ENCODE measurements around the gene SPACDR.

DNA sequence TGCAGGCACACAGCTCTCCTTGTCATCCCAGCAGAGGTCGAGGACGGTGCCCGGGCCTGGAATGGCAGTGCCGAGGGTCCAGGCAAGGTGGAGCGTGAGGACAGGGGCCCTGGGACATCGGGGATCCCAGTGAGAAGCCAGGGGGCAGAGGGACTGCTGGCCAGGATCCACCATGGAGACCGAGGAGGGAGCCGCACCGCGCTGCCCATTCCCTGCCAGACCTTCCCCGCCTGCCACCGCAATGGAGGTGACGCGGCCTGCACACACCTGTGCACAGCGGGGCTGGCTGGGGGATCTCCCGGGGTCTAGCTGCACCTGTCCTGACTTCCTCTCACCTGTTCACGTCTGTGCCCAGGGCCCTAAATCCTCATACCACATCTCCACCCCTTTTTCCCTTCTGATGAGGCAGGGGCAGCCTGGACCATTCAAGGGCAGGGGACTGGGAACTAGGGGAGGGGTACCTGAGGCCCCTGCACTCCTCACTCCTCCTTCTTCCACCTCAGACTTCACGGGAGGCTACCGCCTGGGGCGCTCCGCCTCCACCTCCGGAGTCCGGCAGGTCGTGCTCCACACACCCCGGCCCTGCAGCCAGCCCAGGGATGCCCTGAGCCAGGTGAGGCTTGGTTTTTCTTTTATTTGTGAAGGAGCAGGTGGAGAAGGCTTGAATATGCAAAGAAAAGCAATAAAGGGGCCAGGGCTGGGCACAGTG, 26.6 kb upstream of the SPACDR start:
- TF ChIP-seq RFX1 (IDR thresholded peaks at IDR 0.05) (no peak), POLR2A (conservative IDR thresholded peaks at IDR 0.05) (no peak)
- TF ChIP-seq, protein P1, sequence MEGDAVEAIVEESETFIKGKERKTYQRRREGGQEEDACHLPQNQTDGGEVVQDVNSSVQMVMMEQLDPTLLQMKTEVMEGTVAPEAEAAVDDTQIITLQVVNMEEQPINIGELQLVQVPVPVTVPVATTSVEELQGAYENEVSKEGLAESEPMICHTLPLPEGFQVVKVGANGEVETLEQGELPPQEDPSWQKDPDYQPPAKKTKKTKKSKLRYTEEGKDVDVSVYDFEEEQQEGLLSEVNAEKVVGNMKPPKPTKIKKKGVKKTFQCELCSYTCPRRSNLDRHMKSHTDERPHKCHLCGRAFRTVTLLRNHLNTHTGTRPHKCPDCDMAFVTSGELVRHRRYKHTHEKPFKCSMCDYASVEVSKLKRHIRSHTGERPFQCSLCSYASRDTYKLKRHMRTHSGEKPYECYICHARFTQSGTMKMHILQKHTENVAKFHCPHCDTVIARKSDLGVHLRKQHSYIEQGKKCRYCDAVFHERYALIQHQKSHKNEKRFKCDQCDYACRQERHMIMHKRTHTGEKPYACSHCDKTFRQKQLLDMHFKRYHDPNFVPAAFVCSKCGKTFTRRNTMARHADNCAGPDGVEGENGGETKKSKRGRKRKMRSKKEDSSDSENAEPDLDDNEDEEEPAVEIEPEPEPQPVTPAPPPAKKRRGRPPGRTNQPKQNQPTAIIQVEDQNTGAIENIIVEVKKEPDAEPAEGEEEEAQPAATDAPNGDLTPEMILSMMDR (IDR thresholded peaks at IDR 0.05 in 2 of 3, conservative IDR thresholded peaks at IDR 0.05 in 1 of 3; ENCODE audit: insufficient read depth in 2 of 3, low read depth in 1 of 3, low read length in 3 of 3): no peak
- TF ChIP-seq, protein P2, sequence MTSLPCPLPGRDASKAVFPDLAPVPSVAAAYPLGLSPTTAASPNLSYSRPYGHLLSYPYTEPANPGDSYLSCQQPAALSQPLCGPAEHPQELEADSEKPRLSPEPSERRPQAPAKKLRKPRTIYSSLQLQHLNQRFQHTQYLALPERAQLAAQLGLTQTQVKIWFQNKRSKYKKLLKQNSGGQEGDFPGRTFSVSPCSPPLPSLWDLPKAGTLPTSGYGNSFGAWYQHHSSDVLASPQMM (CRISPR knock-in tag; IDR thresholded peaks at IDR 0.05): no peak
- TF ChIP-seq, protein P3, sequence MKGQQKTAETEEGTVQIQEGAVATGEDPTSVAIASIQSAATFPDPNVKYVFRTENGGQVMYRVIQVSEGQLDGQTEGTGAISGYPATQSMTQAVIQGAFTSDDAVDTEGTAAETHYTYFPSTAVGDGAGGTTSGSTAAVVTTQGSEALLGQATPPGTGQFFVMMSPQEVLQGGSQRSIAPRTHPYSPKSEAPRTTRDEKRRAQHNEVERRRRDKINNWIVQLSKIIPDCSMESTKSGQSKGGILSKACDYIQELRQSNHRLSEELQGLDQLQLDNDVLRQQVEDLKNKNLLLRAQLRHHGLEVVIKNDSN (CRISPR knock-in tag; IDR thresholded peaks at IDR 0.05): no peak

All from K562 (cell line).